SK-N-SH (cell line): ENCODE results near the gene SMAP1.

Experiments
- EP300 ChIP-seq, 2 experiments: IDR thresholded peaks; 2 replicates each; pipeline versions ENCODE4 v1.4.0 to v1.6.1; 2012; ENCODE audit warnings: borderline replicate concordance in 1 of 2, low read depth in 1 of 2, low read length in 1 of 2
- NFIC ChIP-seq: IDR thresholded peaks from 2 replicates; pipeline ENCODE4 v1.4.0; 2012; ENCODE audit warnings: borderline replicate concordance
- POLR2AphosphoS5 ChIP-seq: IDR thresholded peaks from 2 replicates; pipeline ENCODE4 v1.6.1; 2012; ENCODE audit warnings: low read depth, low read length
- RAD21 ChIP-seq: IDR thresholded peaks from 2 replicates; pipeline ENCODE4 v1.6.1; 2012; ENCODE audit warnings: mild to moderate bottlenecking, low read length
- RCOR1 ChIP-seq: fragments of 150-350 bp; IDR thresholded peaks from 2 replicates; pipeline ENCODE4 v1.6.1; 2017; ENCODE audit warnings: antibody characterized with exemption, low read length
- RFX5 ChIP-seq: IDR thresholded peaks from 2 replicates; pipeline ENCODE4 v1.6.1; 2012; ENCODE audit warnings: mild to moderate bottlenecking, improper control_type of control experiment, low read length
- RXRA ChIP-seq: IDR thresholded peaks from 2 replicates; pipeline ENCODE4 v1.4.0; 2012; ENCODE audit warnings: low read depth, mild to moderate bottlenecking, borderline replicate concordance
- SMC3 ChIP-seq: IDR thresholded peaks from 2 replicates; pipeline ENCODE4 v1.6.1; 2012; ENCODE audit warnings: low read depth, low read length, improper control_type of control experiment
- TAF1 ChIP-seq: IDR thresholded peaks from 2 replicates; pipeline ENCODE4 v1.6.1; 2012; ENCODE audit warnings: low read depth, mild to moderate bottlenecking, low read length, moderate library complexity, borderline replicate concordance
- TEAD4 ChIP-seq: IDR thresholded peaks from 2 replicates; pipeline ENCODE4 v1.4.0; 2012; ENCODE audit warnings: mild to moderate bottlenecking, borderline replicate concordance; ENCODE audit not compliant: insufficient read depth
- YY1 ChIP-seq: IDR thresholded peaks from 2 replicates; pipeline ENCODE4 v1.4.0; 2012; ENCODE audit warnings: low read depth, mild to moderate bottlenecking
- TF ChIP-seq, protein P1 (sequence below): fragments of 200-600 bp; sonication (generic); IDR thresholded peaks from 2 replicates; pipeline ENCODE4 v1.6.1; 2017; ENCODE audit warnings: antibody characterized with exemption, mild to moderate bottlenecking, moderate library complexity
- TF ChIP-seq, protein P2 (sequence below): fragments of 150-350 bp; IDR thresholded peaks from 2 replicates; pipeline ENCODE4 v1.6.1; 2017; ENCODE audit warnings: antibody characterized with exemption, low read length, low read depth, borderline replicate concordance
- TF ChIP-seq, protein P3 (sequence below): IDR thresholded peaks from 2 replicates; pipeline ENCODE4 v1.6.1; 2012; ENCODE audit warnings: mild to moderate bottlenecking, low read depth, low read length, moderate library complexity

DNA sequence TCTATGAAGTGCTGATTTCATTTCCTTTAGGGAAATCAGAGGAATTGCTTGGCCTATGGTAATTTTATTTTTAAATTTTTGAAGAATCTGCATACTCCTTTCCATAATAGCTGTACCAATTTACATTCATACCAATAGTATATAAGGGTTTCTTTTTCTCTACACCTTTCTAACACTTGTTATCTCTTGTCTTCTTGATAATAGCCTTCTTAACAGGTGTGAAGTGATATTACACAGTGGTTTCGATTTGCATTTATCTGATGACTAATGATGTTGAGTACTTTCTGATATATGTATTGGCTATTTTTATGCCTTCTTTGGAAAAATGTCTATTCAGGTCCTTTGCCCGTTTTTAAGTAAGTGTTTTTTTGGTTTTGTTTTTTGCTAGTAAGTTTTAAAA, 40.8 kb downstream of the SMAP1 start:
- TF ChIP-seq SMC3 = no peak
- TF ChIP-seq, protein P1, sequence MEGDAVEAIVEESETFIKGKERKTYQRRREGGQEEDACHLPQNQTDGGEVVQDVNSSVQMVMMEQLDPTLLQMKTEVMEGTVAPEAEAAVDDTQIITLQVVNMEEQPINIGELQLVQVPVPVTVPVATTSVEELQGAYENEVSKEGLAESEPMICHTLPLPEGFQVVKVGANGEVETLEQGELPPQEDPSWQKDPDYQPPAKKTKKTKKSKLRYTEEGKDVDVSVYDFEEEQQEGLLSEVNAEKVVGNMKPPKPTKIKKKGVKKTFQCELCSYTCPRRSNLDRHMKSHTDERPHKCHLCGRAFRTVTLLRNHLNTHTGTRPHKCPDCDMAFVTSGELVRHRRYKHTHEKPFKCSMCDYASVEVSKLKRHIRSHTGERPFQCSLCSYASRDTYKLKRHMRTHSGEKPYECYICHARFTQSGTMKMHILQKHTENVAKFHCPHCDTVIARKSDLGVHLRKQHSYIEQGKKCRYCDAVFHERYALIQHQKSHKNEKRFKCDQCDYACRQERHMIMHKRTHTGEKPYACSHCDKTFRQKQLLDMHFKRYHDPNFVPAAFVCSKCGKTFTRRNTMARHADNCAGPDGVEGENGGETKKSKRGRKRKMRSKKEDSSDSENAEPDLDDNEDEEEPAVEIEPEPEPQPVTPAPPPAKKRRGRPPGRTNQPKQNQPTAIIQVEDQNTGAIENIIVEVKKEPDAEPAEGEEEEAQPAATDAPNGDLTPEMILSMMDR = no peak
- no peak for TF ChIP-seq NFIC
- no peak for TF ChIP-seq TEAD4
- no peak for TF ChIP-seq RCOR1
- no peak for TF ChIP-seq TAF1
- no peak for TF ChIP-seq YY1
- no peak for TF ChIP-seq POLR2AphosphoS5
- TF ChIP-seq, protein P2, sequence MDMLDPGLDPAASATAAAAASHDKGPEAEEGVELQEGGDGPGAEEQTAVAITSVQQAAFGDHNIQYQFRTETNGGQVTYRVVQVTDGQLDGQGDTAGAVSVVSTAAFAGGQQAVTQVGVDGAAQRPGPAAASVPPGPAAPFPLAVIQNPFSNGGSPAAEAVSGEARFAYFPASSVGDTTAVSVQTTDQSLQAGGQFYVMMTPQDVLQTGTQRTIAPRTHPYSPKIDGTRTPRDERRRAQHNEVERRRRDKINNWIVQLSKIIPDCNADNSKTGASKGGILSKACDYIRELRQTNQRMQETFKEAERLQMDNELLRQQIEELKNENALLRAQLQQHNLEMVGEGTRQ = no peak
- no peak for TF ChIP-seq RAD21
- no peak for TF ChIP-seq RXRA
- no peak for TF ChIP-seq EP300 (IDR thresholded peaks at IDR 0.05; ENCODE audit: borderline replicate concordance in 1 of 2, low read depth in 1 of 2, low read length in 1 of 2)
- TF ChIP-seq, protein P3, sequence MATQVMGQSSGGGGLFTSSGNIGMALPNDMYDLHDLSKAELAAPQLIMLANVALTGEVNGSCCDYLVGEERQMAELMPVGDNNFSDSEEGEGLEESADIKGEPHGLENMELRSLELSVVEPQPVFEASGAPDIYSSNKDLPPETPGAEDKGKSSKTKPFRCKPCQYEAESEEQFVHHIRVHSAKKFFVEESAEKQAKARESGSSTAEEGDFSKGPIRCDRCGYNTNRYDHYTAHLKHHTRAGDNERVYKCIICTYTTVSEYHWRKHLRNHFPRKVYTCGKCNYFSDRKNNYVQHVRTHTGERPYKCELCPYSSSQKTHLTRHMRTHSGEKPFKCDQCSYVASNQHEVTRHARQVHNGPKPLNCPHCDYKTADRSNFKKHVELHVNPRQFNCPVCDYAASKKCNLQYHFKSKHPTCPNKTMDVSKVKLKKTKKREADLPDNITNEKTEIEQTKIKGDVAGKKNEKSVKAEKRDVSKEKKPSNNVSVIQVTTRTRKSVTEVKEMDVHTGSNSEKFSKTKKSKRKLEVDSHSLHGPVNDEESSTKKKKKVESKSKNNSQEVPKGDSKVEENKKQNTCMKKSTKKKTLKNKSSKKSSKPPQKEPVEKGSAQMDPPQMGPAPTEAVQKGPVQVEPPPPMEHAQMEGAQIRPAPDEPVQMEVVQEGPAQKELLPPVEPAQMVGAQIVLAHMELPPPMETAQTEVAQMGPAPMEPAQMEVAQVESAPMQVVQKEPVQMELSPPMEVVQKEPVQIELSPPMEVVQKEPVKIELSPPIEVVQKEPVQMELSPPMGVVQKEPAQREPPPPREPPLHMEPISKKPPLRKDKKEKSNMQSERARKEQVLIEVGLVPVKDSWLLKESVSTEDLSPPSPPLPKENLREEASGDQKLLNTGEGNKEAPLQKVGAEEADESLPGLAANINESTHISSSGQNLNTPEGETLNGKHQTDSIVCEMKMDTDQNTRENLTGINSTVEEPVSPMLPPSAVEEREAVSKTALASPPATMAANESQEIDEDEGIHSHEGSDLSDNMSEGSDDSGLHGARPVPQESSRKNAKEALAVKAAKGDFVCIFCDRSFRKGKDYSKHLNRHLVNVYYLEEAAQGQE = no peak
- no peak for TF ChIP-seq RFX5
